ENCODE data around the gene P3H2. TPM values are rescaled to one million over a fixed set of nuclear protein-coding genes. Genes with fewer than 3 reads are reported as not detected.
"Not testable (repeated sequence)": the region's sequence is repeated elsewhere in the genome, so short reads cannot be mapped to it uniquely, and the experiment has no call there.

Gene P3H2
- total RNA-seq, 1 donor from 2014 or later: not detected

- intact Hi-C loops (cut with micrococcal nuclease): no loop called here
- Mint-ChIP-seq H3K9me3 (no peaks in the 10 kb centered on the region), H3K4me1 (ENCODE audit: low read depth) (peaks cover 8% of the 10 kb centered on the region), H3K36me3 (ENCODE audit: low read depth) (no peaks in the 10 kb centered on the region), H3K27ac (no peak overlapping the region), H3K4me3 (no peak overlapping the region), H3K27me3 (ENCODE audit: insufficient read depth) (peaks cover 1% of the 10 kb centered on the region)
- DNase-seq (ENCODE audit: low spot score): no peak
These were observed 23.7 kb downstream of the P3H2 start for GRCh38 chr3:190097025-190097424.

- H3K36me3 Mint-ChIP-seq (ENCODE audit: low read depth): no peaks in the 10 kb centered on the region
- intact Hi-C loops (cut with micrococcal nuclease): no loop called here
- peaks cover 5% of the 10 kb centered on the region for H3K4me1 Mint-ChIP-seq (ENCODE audit: low read depth)
- DNase-seq (ENCODE audit: low spot score): no peak
- no peaks in the 10 kb centered on the region for H3K9me3 Mint-ChIP-seq
- H3K27me3 Mint-ChIP-seq (ENCODE audit: insufficient read depth): peaks cover 2% of the 10 kb centered on the region
- no peak overlapping the region for H3K27ac Mint-ChIP-seq
- no peak overlapping the region for H3K4me3 Mint-ChIP-seq
These were observed 24.4 kb downstream of the P3H2 start for GRCh38 chr3:190096345-190096744.

DNA sequence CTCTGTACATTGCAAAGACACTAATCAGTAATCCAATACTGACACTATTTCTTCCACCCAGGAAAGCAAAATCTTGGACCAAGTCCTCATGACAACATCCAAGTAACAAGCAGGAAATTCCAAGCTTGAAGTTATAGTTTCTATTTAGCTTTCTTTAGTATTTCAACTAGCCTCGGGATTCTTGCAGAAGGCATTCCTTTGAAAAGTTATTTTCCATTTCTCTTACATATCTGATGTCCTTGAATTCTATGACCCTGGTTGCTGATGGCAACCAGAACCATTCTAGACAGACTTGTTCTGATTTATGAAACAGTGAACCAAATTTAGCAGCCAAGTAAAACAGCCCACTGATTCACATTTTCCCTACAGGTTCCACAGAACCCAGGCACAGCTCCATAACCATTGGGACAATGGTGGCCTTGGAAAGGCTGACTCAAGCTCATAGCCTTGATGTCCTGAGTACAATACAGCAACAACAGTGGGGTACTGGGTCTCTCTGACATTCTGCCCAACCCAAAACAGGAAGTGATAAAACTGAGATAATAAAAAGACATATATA lies 26.5 kb downstream of the P3H2 start:
- intact Hi-C loops (cut with micrococcal nuclease): no loop called here
- Mint-ChIP-seq H3K36me3 (ENCODE audit: low read depth) (no peaks in the 10 kb centered on the region), H3K27ac (no peak overlapping the region), H3K27me3 (ENCODE audit: insufficient read depth) (peaks cover 2% of the 10 kb centered on the region), H3K9me3 (no peaks in the 10 kb centered on the region), H3K4me3 (no peak overlapping the region), H3K4me1 (ENCODE audit: low read depth) (no peaks in the 10 kb centered on the region)
- no peak for DNase-seq (ENCODE audit: low spot score)

GRCh38 chr3:190092250-190092649 lies 28.4 kb downstream of the P3H2 start:
- no peaks in the 10 kb centered on the region for H3K9me3 Mint-ChIP-seq
- intact Hi-C loops (cut with micrococcal nuclease): no loop called here
- H3K36me3 Mint-ChIP-seq (ENCODE audit: low read depth): no peaks in the 10 kb centered on the region
- no peak for DNase-seq (ENCODE audit: low spot score)
- no peak overlapping the region for H3K4me3 Mint-ChIP-seq
- peaks cover 2% of the 10 kb centered on the region for H3K27me3 Mint-ChIP-seq (ENCODE audit: insufficient read depth)
- no peak overlapping the region for H3K27ac Mint-ChIP-seq
- H3K4me1 Mint-ChIP-seq (ENCODE audit: low read depth): no peaks in the 10 kb centered on the region

- Mint-ChIP-seq H3K27me3 (ENCODE audit: insufficient read depth) (peaks cover 2% of the 10 kb centered on the region), H3K4me1 (ENCODE audit: low read depth) (no peaks in the 10 kb centered on the region), H3K27ac (no peak overlapping the region), H3K9me3 (no peaks in the 10 kb centered on the region), H3K36me3 (ENCODE audit: low read depth) (no peaks in the 10 kb centered on the region), H3K4me3 (no peak overlapping the region)
- intact Hi-C loops (cut with micrococcal nuclease): no loop called here
- DNase-seq (ENCODE audit: low spot score): no peak
These were observed 31.0 kb downstream of the P3H2 start for GRCh38 chr3:190089711-190090110.

DNA sequence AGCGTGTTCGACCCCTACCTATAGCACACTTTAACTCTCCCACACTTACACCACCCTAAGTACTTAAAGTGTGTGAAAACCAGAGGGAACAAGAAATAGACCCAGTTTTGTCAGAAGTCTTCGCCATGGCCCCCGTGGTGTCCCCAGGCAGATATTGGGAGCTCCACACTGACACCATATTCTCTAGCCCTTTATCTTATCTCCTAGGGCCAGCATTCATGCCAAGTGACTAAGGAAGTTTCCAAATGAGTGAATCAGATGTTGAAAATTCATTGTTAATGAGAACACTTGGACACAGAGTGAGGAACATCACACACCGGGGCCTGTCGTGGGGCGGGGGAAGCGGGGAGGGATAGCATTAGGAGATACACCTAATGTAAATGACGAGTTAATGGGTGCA lies 31.8 kb downstream of the P3H2 start:
- Mint-ChIP-seq H3K36me3 (ENCODE audit: low read depth) (no peaks in the 10 kb centered on the region), H3K4me3 (no peak overlapping the region), H3K9me3 (no peaks in the 10 kb centered on the region), H3K27ac (no peak overlapping the region), H3K27me3 (ENCODE audit: insufficient read depth) (peaks cover 2% of the 10 kb centered on the region), H3K4me1 (ENCODE audit: low read depth) (no peaks in the 10 kb centered on the region)
- intact Hi-C loops (cut with micrococcal nuclease): no loop called here
- no peak for DNase-seq (ENCODE audit: low spot score)

DNA sequence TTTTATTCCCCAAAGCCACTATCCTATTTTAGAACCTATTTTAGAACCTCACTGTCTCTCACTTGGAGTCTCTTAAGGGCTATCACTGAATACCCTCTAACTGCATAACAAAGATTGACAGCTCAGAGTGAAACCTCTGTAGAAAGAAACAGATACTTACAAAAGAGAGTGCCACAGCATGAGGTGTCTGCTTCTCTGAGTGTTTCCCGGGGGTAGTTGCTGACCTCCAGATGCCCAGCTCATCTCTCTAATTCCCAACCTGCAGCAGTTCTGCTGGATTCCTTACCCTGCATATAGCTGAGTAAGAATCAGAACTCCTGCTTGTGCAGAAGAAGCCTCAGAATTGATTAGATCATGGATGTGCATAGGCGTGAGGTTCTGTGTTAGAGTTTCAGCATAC lies 34.5 kb downstream of the P3H2 start:
- Mint-ChIP-seq H3K27ac (no peak overlapping the region), H3K4me1 (ENCODE audit: low read depth) (no peaks in the 10 kb centered on the region)

DNA sequence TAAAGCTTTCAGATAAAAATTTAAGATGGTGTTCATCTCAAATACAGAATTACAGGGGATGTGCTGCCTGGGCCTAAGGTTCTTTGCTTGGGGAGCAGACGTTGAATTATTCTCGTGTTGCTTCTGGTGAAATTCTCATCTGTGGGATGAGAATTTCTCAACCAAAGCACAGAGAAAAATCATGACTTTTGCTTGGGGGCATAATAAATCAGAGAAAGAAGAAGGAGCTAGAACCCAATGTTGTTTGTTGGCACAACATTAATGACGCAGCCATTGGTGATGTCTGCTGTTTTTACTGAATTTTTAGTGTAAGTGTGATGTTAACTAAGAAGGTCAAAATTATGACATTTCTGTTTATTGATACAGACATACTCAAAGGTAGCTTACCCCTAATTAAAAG lies 35.7 kb downstream of the P3H2 start:
- H3K4me1 Mint-ChIP-seq (ENCODE audit: low read depth): no peaks in the 10 kb centered on the region

More for the DNA sequence above, 34.5 kb downstream of the P3H2 start:
- no peak for DNase-seq (ENCODE audit: low spot score)
- no peaks in the 10 kb centered on the region for H3K27me3 Mint-ChIP-seq (ENCODE audit: insufficient read depth)
- H3K9me3 Mint-ChIP-seq: no peaks in the 10 kb centered on the region
- no peak overlapping the region for H3K4me3 Mint-ChIP-seq
- intact Hi-C loops (cut with micrococcal nuclease): no loop called here
- no peaks in the 10 kb centered on the region for H3K36me3 Mint-ChIP-seq (ENCODE audit: low read depth)

GRCh38 chr3:190083635-190084034 lies 37.1 kb downstream of the P3H2 start:
- Mint-ChIP-seq H3K36me3 (ENCODE audit: low read depth) (no peaks in the 10 kb centered on the region), H3K4me1 (ENCODE audit: low read depth) (no peaks in the 10 kb centered on the region), H3K4me3 (no peak overlapping the region), H3K27ac (no peak overlapping the region), H3K27me3 (ENCODE audit: insufficient read depth) (no peaks in the 10 kb centered on the region), H3K9me3 (no peaks in the 10 kb centered on the region)
- intact Hi-C loops (cut with micrococcal nuclease): no loop called here
- no peak for DNase-seq (ENCODE audit: low spot score)

More for the DNA sequence above, 35.7 kb downstream of the P3H2 start:
- no peak overlapping the region for H3K4me3 Mint-ChIP-seq
- no peak for DNase-seq (ENCODE audit: low spot score)
- no peaks in the 10 kb centered on the region for H3K9me3 Mint-ChIP-seq
- no peaks in the 10 kb centered on the region for H3K36me3 Mint-ChIP-seq (ENCODE audit: low read depth)
- intact Hi-C loops (cut with micrococcal nuclease): no loop called here
- no peak overlapping the region for H3K27ac Mint-ChIP-seq
- H3K27me3 Mint-ChIP-seq (ENCODE audit: insufficient read depth): no peaks in the 10 kb centered on the region

DNA sequence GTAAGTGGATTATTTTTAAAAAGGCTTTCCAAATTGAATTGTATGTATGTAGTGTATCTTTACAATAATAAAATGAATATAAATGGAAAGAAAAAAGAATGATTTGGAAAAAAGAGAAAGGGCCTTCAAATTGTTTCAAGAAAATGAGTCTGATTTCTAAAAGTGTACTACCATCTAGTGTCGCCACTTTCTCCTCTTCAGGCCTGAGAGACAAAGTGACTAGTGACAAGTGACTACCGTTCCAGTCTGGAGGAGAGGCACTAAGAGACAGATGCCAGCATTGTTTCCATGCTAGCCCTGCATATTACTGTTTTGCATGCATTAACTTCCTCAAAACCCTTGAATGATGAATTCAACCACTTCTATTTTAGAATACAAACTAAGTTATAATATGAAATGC lies 39.3 kb downstream of the P3H2 start:
- H3K4me1 Mint-ChIP-seq (ENCODE audit: low read depth): no peaks in the 10 kb centered on the region
- no peaks in the 10 kb centered on the region for H3K27me3 Mint-ChIP-seq (ENCODE audit: insufficient read depth)
- no peak overlapping the region for H3K4me3 Mint-ChIP-seq
- H3K9me3 Mint-ChIP-seq: no peaks in the 10 kb centered on the region
- DNase-seq (ENCODE audit: low spot score): no peak
- no peak overlapping the region for H3K27ac Mint-ChIP-seq
- H3K36me3 Mint-ChIP-seq (ENCODE audit: low read depth): no peaks in the 10 kb centered on the region
- intact Hi-C loops (cut with micrococcal nuclease): no loop called here

- H3K4me3 Mint-ChIP-seq; H3K27me3 Mint-ChIP-seq (ENCODE audit: insufficient read depth); H3K27ac Mint-ChIP-seq; H3K9me3 Mint-ChIP-seq; intact Hi-C loops (cut with micrococcal nuclease); H3K36me3 Mint-ChIP-seq (ENCODE audit: low read depth); H3K4me1 Mint-ChIP-seq (ENCODE audit: low read depth); DNase-seq (ENCODE audit: low spot score): not testable (repeated sequence)
These were observed 41.5 kb downstream of the P3H2 start for GRCh38 chr3:190079173-190079572.

DNA sequence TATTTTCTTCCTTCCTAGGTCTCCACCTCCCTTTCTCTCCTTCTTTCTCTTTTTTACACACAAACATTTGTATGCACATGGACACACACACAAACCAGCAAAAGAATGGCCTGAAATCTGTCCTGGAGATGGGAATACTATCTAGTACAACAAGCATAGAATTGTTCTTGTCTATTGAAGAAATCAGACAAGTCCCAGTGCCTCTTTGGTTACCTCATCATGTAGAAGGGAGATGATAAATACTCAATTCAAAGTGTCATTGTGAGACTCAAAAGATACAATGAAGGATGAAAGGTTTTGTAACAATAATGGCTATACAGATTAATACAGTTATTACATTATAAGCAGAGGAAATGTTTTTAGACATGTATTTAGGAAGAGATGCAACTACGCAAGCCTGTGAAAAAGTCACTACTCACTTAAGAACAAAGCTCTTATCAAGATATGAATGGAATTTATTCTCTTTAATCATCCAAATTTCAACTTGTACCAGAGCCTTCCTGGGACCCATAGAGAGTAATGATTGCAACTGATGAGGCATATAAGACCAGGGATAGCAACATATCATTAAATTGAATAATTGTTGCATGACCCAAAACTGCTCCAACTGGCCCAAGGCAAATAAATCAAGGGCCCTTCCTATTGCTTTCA lies 43.2 kb downstream of the P3H2 start:
- intact Hi-C loops (cut with micrococcal nuclease): no loop called here
- DNase-seq (ENCODE audit: low spot score): no peak
- no peaks in the 10 kb centered on the region for H3K9me3 Mint-ChIP-seq
- no peak overlapping the region for H3K27ac Mint-ChIP-seq
- no peaks in the 10 kb centered on the region for H3K36me3 Mint-ChIP-seq (ENCODE audit: low read depth)
- no peaks in the 10 kb centered on the region for H3K4me1 Mint-ChIP-seq (ENCODE audit: low read depth)
- no peak overlapping the region for H3K4me3 Mint-ChIP-seq
- H3K27me3 Mint-ChIP-seq (ENCODE audit: insufficient read depth): peaks cover 2% of the 10 kb centered on the region

- Mint-ChIP-seq H3K4me3 (no peak overlapping the region), H3K27me3 (ENCODE audit: insufficient read depth) (peaks cover 2% of the 10 kb centered on the region), H3K9me3 (no peaks in the 10 kb centered on the region), H3K4me1 (ENCODE audit: low read depth) (no peaks in the 10 kb centered on the region), H3K27ac (no peak overlapping the region), H3K36me3 (ENCODE audit: low read depth) (no peaks in the 10 kb centered on the region)
- intact Hi-C loops (cut with micrococcal nuclease): no loop called here
- no peak for DNase-seq (ENCODE audit: low spot score)
These were observed 43.9 kb downstream of the P3H2 start for GRCh38 chr3:190076601-190077394.
